HUES48 (cell line): ENCODE data around the gene TMEM269.

Source experiments
- H3K27ac ChIP-seq: one replicate; pipeline ENCODE4 v1.7.0; 2013; ENCODE audit warnings: low read depth, low read length, inconsistent platforms
- H3K27me3 ChIP-seq: 2 replicates; pipeline ENCODE4 v1.6.1; 2013; ENCODE audit warnings: mild to moderate bottlenecking, low read length; ENCODE audit not compliant: control insufficient read depth, insufficient read depth
- H3K36me3 ChIP-seq: 2 replicates; pipeline ENCODE4 v1.6.1; 2013; ENCODE audit warnings: low read length; ENCODE audit not compliant: control insufficient read depth, insufficient read depth
- H3K4me1 ChIP-seq: 2 replicates; pipeline ENCODE4 v1.6.1; 2013; ENCODE audit warnings: mild to moderate bottlenecking, low read length; ENCODE audit not compliant: control insufficient read depth, insufficient read depth
- H3K4me3 ChIP-seq: 2 replicates; pipeline ENCODE4 v1.5.1; 2013; ENCODE audit warnings: mild to moderate bottlenecking, low read depth, low read length
- H3K9ac ChIP-seq: 2 replicates; pipeline ENCODE4 v1.6.1; 2013; ENCODE audit warnings: mild to moderate bottlenecking, low read depth, low read length, moderate library complexity
- H3K9me3 ChIP-seq: 2 replicates; pipeline ENCODE4 v1.6.1; 2013; ENCODE audit warnings: low read length; ENCODE audit not compliant: control insufficient read depth, insufficient read depth

The TMEM269 gene

GRCh38 chr1:42777852-42778251, 6.9 kb upstream of the TMEM269 start:
- Histone ChIP-seq H3K9ac (no peak overlapping the region), H3K27me3 (no peaks in the 10 kb centered on the region), H3K9me3 (no peaks in the 10 kb centered on the region), H3K27ac (no peak overlapping the region), H3K4me3 (no peak overlapping the region), H3K4me1 (no peaks in the 10 kb centered on the region; the same call in 1 of the 2 replicates), H3K36me3 (peaks cover 76% of the 10 kb centered on the region)

GRCh38 chr1:42779725-42780124, 5.1 kb upstream of the TMEM269 start:
- Histone ChIP-seq H3K27ac (no peak overlapping the region), H3K9ac (no peak overlapping the region), H3K4me1 (no peaks in the 10 kb centered on the region), H3K4me3 (no peak overlapping the region), H3K9me3 (no peaks in the 10 kb centered on the region), H3K36me3 (peaks cover 70% of the 10 kb centered on the region), H3K27me3 (no peaks in the 10 kb centered on the region)

GRCh38 chr1:42780176-42780575, 4.6 kb upstream of the TMEM269 start:
- no peaks in the 10 kb centered on the region for H3K9me3 ChIP-seq
- H3K4me3 ChIP-seq, result no peak overlapping the region
- H3K27ac ChIP-seq, result no peak overlapping the region
- no peak overlapping the region for H3K9ac ChIP-seq
- no peaks in the 10 kb centered on the region for H3K4me1 ChIP-seq
- no peaks in the 10 kb centered on the region for H3K27me3 ChIP-seq
- peaks cover 65% of the 10 kb centered on the region for H3K36me3 ChIP-seq

GRCh38 chr1:42783092-42783491, 1.7 kb upstream of the TMEM269 start:
- H3K9me3 ChIP-seq, result no peaks in the 10 kb centered on the region
- H3K4me1 ChIP-seq, result no peaks in the 10 kb centered on the region
- no peak overlapping the region for H3K27ac ChIP-seq
- no peaks in the 10 kb centered on the region for H3K27me3 ChIP-seq
- peaks cover 38% of the 10 kb centered on the region for H3K36me3 ChIP-seq
- H3K4me3 ChIP-seq, result no peak overlapping the region
- no peak overlapping the region for H3K9ac ChIP-seq

- no peaks in the 10 kb centered on the region for H3K27me3 ChIP-seq
- H3K27ac ChIP-seq, result no peak overlapping the region
- no peak overlapping the region for H3K4me3 ChIP-seq
- no peak overlapping the region for H3K9ac ChIP-seq
- H3K9me3 ChIP-seq, result no peaks in the 10 kb centered on the region
- peaks cover 29% of the 10 kb centered on the region for H3K36me3 ChIP-seq
- H3K4me1 ChIP-seq, result no peaks in the 10 kb centered on the region
Observed at GRCh38 chr1:42784547-42784945, 245 bp upstream of the TMEM269 start.

- Histone ChIP-seq H3K4me3 (no peak overlapping the region), H3K4me1 (no peaks in the 10 kb centered on the region), H3K9me3 (no peaks in the 10 kb centered on the region)
Observed at GRCh38 chr1:42786097-42786496, 1.3 kb downstream of the TMEM269 start.

GRCh38 chr1:42788021-42788420, 3.2 kb downstream of the TMEM269 start:
- Histone ChIP-seq H3K9ac (no peak overlapping the region), H3K27me3 (no peaks in the 10 kb centered on the region), H3K36me3 (peaks cover under 1% of the 10 kb centered on the region), H3K4me3 (no peak overlapping the region), H3K27ac (no peak overlapping the region), H3K4me1 (no peaks in the 10 kb centered on the region), H3K9me3 (no peaks in the 10 kb centered on the region)

More at GRCh38 chr1:42786097-42786496, 1.3 kb downstream of the TMEM269 start:
- no peak overlapping the region for H3K9ac ChIP-seq
- H3K27me3 ChIP-seq, result no peaks in the 10 kb centered on the region
- H3K36me3 ChIP-seq, result peaks cover 15% of the 10 kb centered on the region
- no peak overlapping the region for H3K27ac ChIP-seq

GRCh38 chr1:42793824-42794223, 9.0 kb downstream of the TMEM269 start:
- no peaks in the 10 kb centered on the region for H3K27me3 ChIP-seq
- no peak overlapping the region for H3K27ac ChIP-seq
- H3K9ac ChIP-seq, result no peak overlapping the region
- H3K4me1 ChIP-seq, result no peaks in the 10 kb centered on the region
- no peaks in the 10 kb centered on the region for H3K36me3 ChIP-seq
- no peak overlapping the region for H3K4me3 ChIP-seq
- no peaks in the 10 kb centered on the region for H3K9me3 ChIP-seq

GRCh38 chr1:42797414-42797813, 12.6 kb downstream of the TMEM269 start:
- Histone ChIP-seq H3K27ac (no peak overlapping the region), H3K9ac (no peak overlapping the region), H3K9me3 (no peaks in the 10 kb centered on the region), H3K4me3 (no peak overlapping the region), H3K4me1 (no peaks in the 10 kb centered on the region), H3K27me3 (no peaks in the 10 kb centered on the region), H3K36me3 (no peaks in the 10 kb centered on the region)

- H3K27me3 ChIP-seq, result no peaks in the 10 kb centered on the region
- no peaks in the 10 kb centered on the region for H3K9me3 ChIP-seq
- no peaks in the 10 kb centered on the region for H3K4me1 ChIP-seq
- H3K4me3 ChIP-seq, result no peak overlapping the region
- no peak overlapping the region for H3K27ac ChIP-seq
- H3K36me3 ChIP-seq, result no peaks in the 10 kb centered on the region
- H3K9ac ChIP-seq, result no peak overlapping the region
Observed at GRCh38 chr1:42797979-42798378, 13.2 kb downstream of the TMEM269 start.

GRCh38 chr1:42801832-42802473, 17.2 kb downstream of the TMEM269 start:
- no peak overlapping the region for H3K27ac ChIP-seq
- 0 out of 2 replicates have a peak, but pooled peaks cover 6% of the 10 kb centered on the region for H3K9me3 ChIP-seq
- H3K27me3 ChIP-seq, result no peaks in the 10 kb centered on the region
- no peak overlapping the region for H3K9ac ChIP-seq
- no peak overlapping the region for H3K4me3 ChIP-seq
- H3K4me1 ChIP-seq, result no peaks in the 10 kb centered on the region
- H3K36me3 ChIP-seq, result no peaks in the 10 kb centered on the region
